HepG2 (cell line): ENCODE measurements around the gene ZNF71. TPM values are rescaled to one million over a fixed set of nuclear protein-coding genes. Genes with fewer than 3 reads are reported as not detected.

Source experiments
- ATAC-seq: fragments of 200-7000 bp; cut with Tn5 transposase; 3 replicates; pipeline ENCODE4 v1.9.1; 2020; ENCODE audit warnings: mild to moderate bottlenecking, moderate library complexity
- BruUV-seq: library from RNA; stranded (reverse); fragments of 400-500 nt; replicated peaks from 2 replicates; lab custom pipeline; 2021; lab: Mats Ljungman, UMichigan
- CTCF ChIA-PET: fragments of 300-600 bp; formaldehyde crosslinking; extraction: SDS; loops from one replicate; lab custom pipeline; 2021; ENCODE audit warnings: low total read pairs, inconsistent platforms, low intra/inter-chr PET ratio; lab: Yijun Ruan, JAX
- POLR2A ChIA-PET: fragments of 350-600 bp; sonication (Branson Sonifier 250); formaldehyde crosslinking; loops from one replicate; lab custom pipeline; 2020; ENCODE audit warnings: antibody characterized with exemption, inconsistent platforms; lab: Yijun Ruan, JAX
- DNase-seq: peaks from one replicate; pipeline ENCODE4 v3.0.0-alpha.2; 2015; ENCODE audit warnings: low spot score
- FAIRE-seq: peaks from 3 replicates; lab custom pipeline; 2011; peaks lifted over from hg19 to GRCh38; lab: Jason Lieb, UNC
- H2AFZ ChIP-seq: one replicate; pipeline ENCODE4 v1.6.1; 2011; ENCODE audit warnings: low read length, inconsistent platforms
- H3K27ac ChIP-seq: fragments of 300-600 bp; 3 replicates; pipeline ENCODE4 v1.8.0; 2011; ENCODE audit warnings: mixed run types, mild to moderate bottlenecking, mixed read lengths, low read length, inconsistent platforms; ENCODE audit not compliant: insufficient read depth; ENCODE audit errors: extremely low read length
- H3K27me3 ChIP-seq, 2 experiments: fragments of 200-600 bp in 1 of 2; 2 replicates in 1 of 2; 3 replicates in 1 of 2; pipeline versions ENCODE4 v1.6.0 to v1.8.0; 2011; ENCODE audit warnings: low read length in 2 of 2, mild to moderate bottlenecking in 2 of 2, moderate library complexity in 2 of 2, inconsistent platforms in 1 of 2; ENCODE audit not compliant: insufficient read depth in 2 of 2, control insufficient read depth in 1 of 2
- H3K36me3 ChIP-seq, 2 experiments: fragments of 200-600 bp in 1 of 2; replicated peaks in 1 of 2; 2 replicates in 1 of 2; 3 replicates in 1 of 2; pipeline versions ENCODE4 v1.5.1 to v1.8.0; 2011; ENCODE audit warnings: low read length in 2 of 2, inconsistent platforms in 1 of 2; ENCODE audit not compliant: insufficient read depth in 2 of 2, control insufficient read depth in 1 of 2
- H3K4me1 ChIP-seq: 2 replicates; pipeline ENCODE4 v1.5.1; 2012; ENCODE audit warnings: low read length, inconsistent platforms; ENCODE audit not compliant: insufficient read depth
- H3K4me2 ChIP-seq: 2 replicates; pipeline ENCODE4 v1.6.0; 2011; ENCODE audit warnings: low read depth, low read length, inconsistent platforms
- H3K4me3 ChIP-seq, 3 experiments: fragments of 200-600 bp in 1 of 3; sonication (generic), shearing (Covaris generic) in 1 of 3; replicated peaks in 1 of 3; 2 replicates each; pipeline ENCODE4 v1.5.1; 2011 to 2016; ENCODE audit warnings: low read length in 3 of 3, inconsistent platforms in 2 of 3, low read depth in 2 of 3, mild to moderate bottlenecking in 2 of 3, control low read depth in 1 of 3, mixed read lengths in 1 of 3; ENCODE audit not compliant: insufficient read depth in 1 of 3
- H3K79me2 ChIP-seq: one replicate; pipeline ENCODE4 v1.6.1; 2011; ENCODE audit warnings: low read length, inconsistent platforms; ENCODE audit not compliant: insufficient read depth
- H3K9ac ChIP-seq: 2 replicates; pipeline ENCODE4 v1.6.0; 2011; ENCODE audit warnings: mild to moderate bottlenecking, low read depth, low read length, inconsistent platforms; ENCODE audit not compliant: insufficient read depth
- H3K9me3 ChIP-seq: 2 replicates; pipeline ENCODE4 v1.5.1; 2012; ENCODE audit warnings: mild to moderate bottlenecking, low read length
- H4K20me1 ChIP-seq: 2 replicates; pipeline ENCODE4 v1.6.0; 2011; ENCODE audit warnings: inconsistent platforms, mild to moderate bottlenecking, low read length, moderate library complexity; ENCODE audit not compliant: insufficient read depth
- ARHGAP35 ChIP-seq: sonication (generic); formaldehyde crosslinking; IDR thresholded peaks from 2 replicates; pipeline ENCODE4 v1.9.0; 2022; ENCODE audit warnings: mild to moderate bottlenecking, inconsistent platforms, moderate library complexity, missing genetic modification reagents, borderline replicate concordance
- ETV6 ChIP-seq: sonication (generic); formaldehyde crosslinking; conservative IDR thresholded peaks from 2 replicates; pipeline ENCODE4 v1.4.0; 2020; ENCODE audit warnings: missing genetic modification reagents
- KDM2A ChIP-seq: sonication (generic); formaldehyde crosslinking; IDR thresholded peaks from 2 replicates; pipeline ENCODE4 v1.4.0; 2020; ENCODE audit warnings: low read depth, missing genetic modification reagents, borderline replicate concordance
- MTF2 ChIP-seq: sonication (generic); formaldehyde crosslinking; IDR thresholded peaks from 2 replicates; pipeline ENCODE4 v1.5.0; 2020; ENCODE audit warnings: missing genetic modification reagents, borderline replicate concordance
- NFYB ChIP-seq: sonication (generic); formaldehyde crosslinking; IDR thresholded peaks from 2 replicates; pipeline ENCODE4 v1.4.0; 2020; ENCODE audit warnings: missing genetic modification reagents
- RCOR2 ChIP-seq: IDR thresholded peaks from 2 replicates; pipeline ENCODE4 v1.6.1; 2016; ENCODE audit warnings: missing biosample characterization, missing genetic modification reagents
- RELA ChIP-seq: sonication (generic); formaldehyde crosslinking; IDR thresholded peaks from 2 replicates; pipeline ENCODE4 v1.4.0; 2020; ENCODE audit warnings: missing genetic modification reagents
- RFX3 ChIP-seq: IDR thresholded peaks from 2 replicates; pipeline ENCODE4 v1.6.1; 2016; ENCODE audit warnings: missing biosample characterization, missing genetic modification reagents
- SMAD9 ChIP-seq: sonication (generic); formaldehyde crosslinking; IDR thresholded peaks from 2 replicates; pipeline ENCODE4 v1.5.1; 2020; ENCODE audit warnings: mild to moderate bottlenecking, missing genetic modification reagents
- TBL1XR1 ChIP-seq: fragments of 150-350 bp; IDR thresholded peaks from 2 replicates; pipeline ENCODE4 v1.6.1; 2014; ENCODE audit warnings: borderline replicate concordance, low read length; ENCODE audit not compliant: partially characterized antibody
- ZFP37 ChIP-seq: sonication (generic); formaldehyde crosslinking; IDR thresholded peaks from 2 replicates; pipeline ENCODE4 v1.4.0; 2020; ENCODE audit warnings: missing genetic modification reagents, borderline replicate concordance
- ZNF326 ChIP-seq: sonication (generic); formaldehyde crosslinking; IDR thresholded peaks from 2 replicates; pipeline ENCODE4 v1.4.0; 2020; ENCODE audit warnings: missing genetic modification reagents, borderline replicate concordance
- ZNF564 ChIP-seq: sonication (generic); formaldehyde crosslinking; IDR thresholded peaks from 2 replicates; pipeline ENCODE4 v1.8.1; 2023; ENCODE audit warnings: mild to moderate bottlenecking, missing genetic modification reagents
- WGBS: methylation state at CpG from one replicate; pipeline ENCODE4 v1.1.6; 2017; ENCODE audit warnings: low lambda C conversion rate; 5-methylcytosine and 5-hydroxymethylcytosine counted together
- in situ Hi-C: cut with HindIII; loops from 2 replicates; pipeline ENCODE4 v1.10.0; 2017; ENCODE audit warnings: low pct_unique_long_range_greater_than_20kb; ENCODE audit not compliant: extremely low pct_ligation_motif_present
- intact Hi-C: fragments of 100-400 bp; cut with micrococcal nuclease; formaldehyde crosslinking; loops from one replicate; pipeline ENCODE4 v1.10.0; 2022; ENCODE audit not compliant: unreplicated experiment
- polyA plus RNA-seq, 8 experiments: library from polyadenylated mRNA; depleted of rRNA in 3 of 8; stranded (reverse) in 7 of 8; unstranded in 1 of 8; fragments of >200 nt; fragmentation: Illumina TruSeq in 4 of 8; extraction: Trizol in 4 of 8; gene quantifications; 2 replicates each; pipeline versions ENCODE4 v1.2.1 to v1.2.3, GENCODE V29; 2011 to 2016; ENCODE audit warnings: low read depth in 4 of 8, missing spikeins in 1 of 8, mixed read lengths in 1 of 8; ENCODE audit not compliant: insufficient read depth in 1 of 8
- total RNA-seq, 5 experiments: library from RNA; depleted of rRNA; stranded (reverse); fragments of >200 nt; fragmentation: Illumina TruSeq; extraction: Trizol; gene quantifications; 2 replicates each; pipeline ENCODE4 v1.2.3, GENCODE V29; 2016; ENCODE audit warnings: low read depth in 1 of 5
- TF ChIP-seq, protein P1 (sequence below): sonication (generic); formaldehyde crosslinking; IDR thresholded peaks from 2 replicates; pipeline ENCODE4 v1.8.0; 2022; ENCODE audit warnings: missing genetic modification reagents, mild to moderate bottlenecking, inconsistent platforms, borderline replicate concordance
- TF ChIP-seq, protein P2 (sequence below): sonication (generic); formaldehyde crosslinking; IDR thresholded peaks from 2 replicates; pipeline ENCODE4 v1.4.0; 2020; ENCODE audit warnings: low read depth, mild to moderate bottlenecking, missing genetic modification reagents
- TF ChIP-seq, protein P3 (sequence below): sonication (generic); formaldehyde crosslinking; IDR thresholded peaks from 2 replicates; pipeline ENCODE4 v1.4.0; 2020; ENCODE audit warnings: missing genetic modification reagents

ZNF71 gene
- total and polyA plus RNA-seq, 2 of the 13 experiments (the other 11 are each of a cell fraction or from before 2014, with no cell fraction given): 2.2 to 4.4 TPM

DNA sequence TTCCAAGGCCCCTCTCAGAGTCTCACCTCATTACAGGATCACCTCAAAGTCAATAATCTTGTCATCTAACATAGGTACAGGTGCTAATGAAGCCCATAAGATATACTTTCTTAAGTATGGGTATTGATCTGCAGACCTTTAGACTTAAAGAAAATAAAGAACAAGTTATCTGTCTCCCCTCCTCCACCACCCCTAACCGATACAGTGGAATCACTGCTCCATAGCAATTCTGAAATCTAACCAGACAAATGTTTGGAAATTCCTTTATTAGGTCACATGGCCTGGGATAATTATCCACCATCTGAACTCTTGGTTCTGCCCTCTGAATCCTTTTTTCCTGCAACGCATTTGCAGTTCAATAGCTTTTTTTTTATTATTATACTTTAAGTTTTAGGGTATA is 32.3 kb upstream of the ZNF71 start:
- POLR2A ChIA-PET: no interaction called here
- in situ Hi-C loops (no loop called here), intact Hi-C loops (no loop called here)
- 0% methylated on average over 2 of the region's 2 CpGs for WGBS
- Histone ChIP-seq H3K79me2 (no peaks in the 10 kb centered on the region), H2AFZ (no peak overlapping the region), H3K9ac (no peak overlapping the region), H3K27me3 (no peaks in the 10 kb centered on the region), H4K20me1 (no peaks in the 10 kb centered on the region), H3K36me3 (no peaks in the 10 kb centered on the region), H3K4me3 (no peak overlapping the region), H3K27ac (no peak overlapping the region), H3K9me3 (peaks cover 95% of the 10 kb centered on the region), H3K4me2 (no peak overlapping the region), H3K4me1 (no peaks in the 10 kb centered on the region)
- FAIRE-seq (no peak), ATAC-seq (no peak), DNase-seq (no peak)
- TF ChIP-seq ZNF564 (CRISPR knock-in tag): no peak
- TF ChIP-seq RFX3 (CRISPR knock-in tag): no peak
- no peak for TF ChIP-seq ZNF326 (CRISPR knock-in tag)
- TF ChIP-seq TBL1XR1: no peak
- no peak for TF ChIP-seq MTF2 (CRISPR knock-in tag)
- TF ChIP-seq NFYB: no peak
- no peak for TF ChIP-seq KDM2A (CRISPR knock-in tag)
- CTCF ChIA-PET: no interaction called here
- no TSS peak for BruUV-seq

DNA sequence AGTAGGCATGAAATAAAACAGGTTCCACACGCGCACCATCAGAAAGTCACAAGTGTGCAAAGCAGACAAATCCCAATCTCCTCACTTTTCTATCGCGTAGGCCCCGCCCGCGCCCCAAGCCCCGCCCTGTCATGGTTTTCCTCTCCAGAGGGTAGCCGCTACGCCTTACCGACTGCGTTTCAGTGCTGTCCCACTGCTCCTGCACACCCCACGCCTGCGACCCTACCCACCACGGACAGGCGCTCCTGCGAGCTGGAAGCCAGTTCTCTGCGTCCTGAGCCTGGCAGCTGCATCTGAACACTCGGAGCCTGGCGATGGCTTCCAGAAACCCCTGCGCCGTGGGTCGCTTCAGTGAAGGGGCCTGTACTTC is 28.2 kb upstream of the ZNF71 start:
- no peak overlapping the region for H2AFZ ChIP-seq
- H3K27me3 ChIP-seq: no peaks in the 10 kb centered on the region
- H4K20me1 ChIP-seq: no peaks in the 10 kb centered on the region
- ChIA-PET CTCF (no interaction called here), POLR2A (no interaction called here)
- H3K27ac ChIP-seq: no peak overlapping the region
- no peak overlapping the region for H3K4me3 ChIP-seq
- peaks cover 94% of the 10 kb centered on the region for H3K9me3 ChIP-seq
- no peaks in the 10 kb centered on the region for H3K4me1 ChIP-seq
- H3K9ac ChIP-seq: no peak overlapping the region
- H3K4me2 ChIP-seq: no peak overlapping the region
- BruUV-seq: no TSS peak
- in situ Hi-C loops (no loop called here), intact Hi-C loops (no loop called here)
- TF ChIP-seq SMAD9 (CRISPR knock-in tag): no peak
- no peak for TF ChIP-seq ZFP37
- TF ChIP-seq RCOR2: no peak
- no peak for TF ChIP-seq ARHGAP35 (CRISPR knock-in tag)
- TF ChIP-seq RELA (CRISPR knock-in tag): no peak
- TF ChIP-seq, protein P1, sequence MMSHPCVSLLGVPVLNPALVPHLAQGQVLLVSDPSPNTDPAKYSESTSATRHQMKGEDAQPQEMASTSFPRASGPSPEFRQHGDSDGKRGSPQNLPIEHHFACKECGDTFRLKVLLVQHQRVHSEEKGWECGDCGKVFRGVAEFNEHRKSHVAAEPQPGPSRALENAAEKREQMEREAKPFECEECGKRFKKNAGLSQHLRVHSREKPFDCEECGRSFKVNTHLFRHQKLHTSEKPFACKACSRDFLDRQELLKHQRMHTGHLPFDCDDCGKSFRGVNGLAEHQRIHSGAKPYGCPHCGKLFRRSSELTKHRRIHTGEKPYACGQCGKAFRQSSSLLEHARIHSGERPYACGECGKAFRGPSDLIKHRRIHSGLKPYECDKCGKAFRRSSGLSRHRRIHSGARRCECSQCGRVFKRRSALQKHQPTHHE (CRISPR knock-in tag): no peak
- TF ChIP-seq, protein P2, sequence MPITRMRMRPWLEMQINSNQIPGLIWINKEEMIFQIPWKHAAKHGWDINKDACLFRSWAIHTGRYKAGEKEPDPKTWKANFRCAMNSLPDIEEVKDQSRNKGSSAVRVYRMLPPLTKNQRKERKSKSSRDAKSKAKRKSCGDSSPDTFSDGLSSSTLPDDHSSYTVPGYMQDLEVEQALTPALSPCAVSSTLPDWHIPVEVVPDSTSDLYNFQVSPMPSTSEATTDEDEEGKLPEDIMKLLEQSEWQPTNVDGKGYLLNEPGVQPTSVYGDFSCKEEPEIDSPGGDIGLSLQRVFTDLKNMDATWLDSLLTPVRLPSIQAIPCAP: no peak
- TF ChIP-seq, protein P3, sequence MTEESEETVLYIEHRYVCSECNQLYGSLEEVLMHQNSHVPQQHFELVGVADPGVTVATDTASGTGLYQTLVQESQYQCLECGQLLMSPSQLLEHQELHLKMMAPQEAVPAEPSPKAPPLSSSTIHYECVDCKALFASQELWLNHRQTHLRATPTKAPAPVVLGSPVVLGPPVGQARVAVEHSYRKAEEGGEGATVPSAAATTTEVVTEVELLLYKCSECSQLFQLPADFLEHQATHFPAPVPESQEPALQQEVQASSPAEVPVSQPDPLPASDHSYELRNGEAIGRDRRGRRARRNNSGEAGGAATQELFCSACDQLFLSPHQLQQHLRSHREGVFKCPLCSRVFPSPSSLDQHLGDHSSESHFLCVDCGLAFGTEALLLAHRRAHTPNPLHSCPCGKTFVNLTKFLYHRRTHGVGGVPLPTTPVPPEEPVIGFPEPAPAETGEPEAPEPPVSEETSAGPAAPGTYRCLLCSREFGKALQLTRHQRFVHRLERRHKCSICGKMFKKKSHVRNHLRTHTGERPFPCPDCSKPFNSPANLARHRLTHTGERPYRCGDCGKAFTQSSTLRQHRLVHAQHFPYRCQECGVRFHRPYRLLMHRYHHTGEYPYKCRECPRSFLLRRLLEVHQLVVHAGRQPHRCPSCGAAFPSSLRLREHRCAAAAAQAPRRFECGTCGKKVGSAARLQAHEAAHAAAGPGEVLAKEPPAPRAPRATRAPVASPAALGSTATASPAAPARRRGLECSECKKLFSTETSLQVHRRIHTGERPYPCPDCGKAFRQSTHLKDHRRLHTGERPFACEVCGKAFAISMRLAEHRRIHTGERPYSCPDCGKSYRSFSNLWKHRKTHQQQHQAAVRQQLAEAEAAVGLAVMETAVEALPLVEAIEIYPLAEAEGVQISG (CRISPR knock-in tag): no peak
- no peak for TF ChIP-seq ETV6
- DNase-seq (no peak), ATAC-seq (no peak), FAIRE-seq (no peak)
- 75% methylated on average over 20 of the region's 23 CpGs for WGBS
- H3K36me3 ChIP-seq: no peaks in the 10 kb centered on the region
- H3K79me2 ChIP-seq: no peaks in the 10 kb centered on the region
